ENCODE data around the gene C18orf63.

Gene C18orf63

DNA sequence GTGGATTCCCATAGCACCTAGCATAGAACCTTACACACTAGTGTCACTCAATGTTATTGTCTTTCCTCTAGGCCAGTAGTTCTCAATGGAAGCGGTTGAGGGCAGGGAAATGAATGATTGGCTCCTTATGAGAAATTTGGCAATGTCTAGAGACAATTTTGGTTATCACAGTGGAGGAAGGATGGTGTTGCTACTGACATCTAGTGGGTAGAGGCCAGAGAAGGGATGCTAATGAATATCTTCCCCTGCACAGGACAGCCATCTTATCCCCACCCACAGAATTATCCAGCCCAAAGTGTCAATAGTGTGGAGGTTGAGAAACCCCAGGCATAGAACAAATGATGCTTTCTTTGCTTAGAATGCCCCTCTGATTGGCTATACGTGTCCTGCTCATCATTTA, 15.8 kb downstream of the C18orf63 start:
- DNase-seq: no peak

DNA sequence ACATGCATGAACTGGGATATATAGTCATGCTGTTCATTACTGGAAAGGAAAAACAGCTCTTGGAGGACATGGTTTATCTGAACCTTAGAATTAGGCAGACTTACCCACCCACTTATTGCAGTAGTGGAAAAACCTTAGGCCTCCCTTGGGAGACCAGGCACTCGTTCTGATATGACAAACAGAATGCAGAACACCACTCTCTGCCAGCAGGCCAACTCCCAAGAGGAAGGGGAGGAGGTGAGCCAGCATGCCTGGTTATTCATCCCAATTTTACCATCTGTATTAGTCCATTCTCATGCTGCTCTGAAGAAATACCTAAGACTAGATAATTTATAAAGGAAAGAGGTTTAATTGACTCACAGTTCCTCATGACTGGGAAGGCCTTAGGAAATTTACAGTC, 17.5 kb downstream of the C18orf63 start:
- no peak for DNase-seq

DNA sequence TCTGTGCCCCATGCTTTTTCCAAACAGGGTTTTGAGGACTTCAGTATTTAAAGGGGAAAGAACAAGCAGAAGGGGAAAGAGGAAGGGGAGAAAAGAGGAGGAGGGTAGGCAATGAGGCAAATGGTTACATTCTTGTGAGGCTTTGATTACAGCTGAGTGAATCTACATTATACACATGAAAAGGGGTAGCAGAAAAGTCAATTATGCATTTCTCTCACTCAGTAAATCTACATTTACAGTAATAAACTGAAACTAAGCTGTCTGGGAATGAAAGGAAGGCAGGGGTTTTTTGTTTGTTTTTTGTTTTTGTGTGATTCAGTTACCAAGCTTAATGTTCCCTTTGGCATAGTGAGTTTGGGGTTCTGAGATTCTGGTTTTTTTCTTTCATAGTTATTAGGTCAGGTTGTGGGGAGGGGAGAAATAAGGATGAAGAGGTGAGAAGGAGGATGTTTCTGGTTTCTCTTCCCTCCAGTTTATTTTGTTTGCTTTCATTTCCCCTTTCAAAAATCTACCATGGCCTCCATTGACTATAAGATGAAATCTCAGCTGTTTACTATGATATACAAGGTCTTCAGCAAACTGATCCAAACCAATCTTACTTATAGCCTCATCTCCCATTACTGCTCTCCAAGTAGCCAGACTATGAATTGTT, 18.7 kb downstream of the C18orf63 start:
- DNase-seq: no peak

DNA sequence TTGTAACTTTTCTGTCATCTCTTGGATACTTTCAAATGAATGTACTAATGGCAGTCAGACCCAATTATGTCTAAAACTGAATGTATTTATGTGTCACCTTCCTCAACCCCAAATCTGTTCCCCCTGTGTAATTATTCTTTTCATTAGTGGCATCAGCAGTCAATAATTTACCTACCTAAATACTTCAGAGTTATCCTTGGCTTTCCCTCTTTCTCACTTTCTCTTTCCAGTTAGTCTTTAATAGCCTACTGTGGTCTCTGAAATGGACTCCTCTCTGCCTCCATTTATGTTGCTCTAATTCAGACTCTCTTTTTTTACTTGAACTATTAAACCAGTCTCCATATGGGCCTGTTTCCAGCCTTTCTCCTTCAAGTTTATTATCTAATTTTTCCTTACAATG, 21.0 kb downstream of the C18orf63 start:
- DNase-seq: no peak

GRCh38 chr18:74337155-74337911, 21.7 kb downstream of the C18orf63 start:
- no peak for DNase-seq

DNA sequence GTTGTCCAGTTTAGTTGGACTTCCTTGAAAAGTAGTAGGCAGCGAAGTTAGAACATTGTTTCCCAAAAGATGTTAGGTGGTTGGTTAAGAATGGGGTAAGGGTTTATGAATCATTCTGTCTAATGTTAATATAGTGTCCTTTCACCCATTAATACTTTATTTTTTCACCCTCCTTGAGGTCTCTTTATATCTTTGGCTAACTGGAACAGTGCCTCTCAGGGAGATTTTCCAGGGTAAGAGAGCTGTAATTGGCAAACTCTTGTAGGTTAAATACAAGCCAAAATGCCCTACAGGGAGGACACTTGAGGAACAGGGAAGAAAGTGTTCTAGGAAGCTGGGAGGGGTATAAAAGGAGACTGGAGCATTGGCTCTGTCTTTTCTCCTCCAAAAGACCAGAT, 22.3 kb downstream of the C18orf63 start:
- DNase-seq: no peak

GRCh38 chr18:74342416-74343043, 26.9 kb downstream of the C18orf63 start:
- DNase-seq: peak in 2 of 6 experiments; percentile 42 to 47

DNA sequence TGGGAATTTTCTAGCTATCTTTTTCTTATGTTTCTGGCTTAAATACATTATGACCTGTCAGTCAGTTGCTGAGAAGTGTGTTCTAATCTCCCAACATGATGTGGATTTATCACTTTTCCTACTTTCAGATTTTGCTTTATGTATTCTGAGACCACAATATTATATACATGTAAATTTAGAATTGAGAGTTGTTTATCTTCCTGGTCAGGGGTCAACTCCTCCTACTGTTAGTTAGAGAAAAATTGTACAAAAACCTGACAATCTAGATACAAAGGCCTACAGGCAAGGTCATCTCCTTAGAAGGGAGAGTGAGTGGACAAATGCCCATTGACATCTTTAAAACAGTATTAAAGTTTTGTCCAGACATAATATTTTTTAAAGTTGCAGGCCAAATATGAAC, 30.6 kb downstream of the C18orf63 start:
- no peak for DNase-seq

- no peak for DNase-seq
Measured at GRCh38 chr18:74348581-74348980, 32.9 kb downstream of the C18orf63 start.

DNA sequence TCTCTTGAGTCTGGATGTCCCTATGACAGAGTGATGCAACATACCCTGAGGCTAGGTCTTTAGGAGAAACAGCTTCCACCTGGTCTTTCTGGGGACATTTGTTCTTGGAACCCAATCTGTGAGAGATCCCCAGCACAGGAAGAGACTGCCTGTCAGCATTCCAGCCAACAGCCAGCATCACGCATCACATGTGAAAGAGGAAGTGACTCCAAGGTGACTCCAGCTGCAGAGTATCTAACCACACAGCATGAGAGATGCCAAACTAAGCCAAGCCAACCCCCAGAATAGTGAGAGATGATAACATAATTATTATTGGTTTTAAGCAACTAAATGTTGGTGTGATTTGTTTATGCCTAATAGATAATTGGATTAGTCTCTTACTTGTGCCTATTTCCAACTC, 35.7 kb downstream of the C18orf63 start:
- no peak for DNase-seq

DNA sequence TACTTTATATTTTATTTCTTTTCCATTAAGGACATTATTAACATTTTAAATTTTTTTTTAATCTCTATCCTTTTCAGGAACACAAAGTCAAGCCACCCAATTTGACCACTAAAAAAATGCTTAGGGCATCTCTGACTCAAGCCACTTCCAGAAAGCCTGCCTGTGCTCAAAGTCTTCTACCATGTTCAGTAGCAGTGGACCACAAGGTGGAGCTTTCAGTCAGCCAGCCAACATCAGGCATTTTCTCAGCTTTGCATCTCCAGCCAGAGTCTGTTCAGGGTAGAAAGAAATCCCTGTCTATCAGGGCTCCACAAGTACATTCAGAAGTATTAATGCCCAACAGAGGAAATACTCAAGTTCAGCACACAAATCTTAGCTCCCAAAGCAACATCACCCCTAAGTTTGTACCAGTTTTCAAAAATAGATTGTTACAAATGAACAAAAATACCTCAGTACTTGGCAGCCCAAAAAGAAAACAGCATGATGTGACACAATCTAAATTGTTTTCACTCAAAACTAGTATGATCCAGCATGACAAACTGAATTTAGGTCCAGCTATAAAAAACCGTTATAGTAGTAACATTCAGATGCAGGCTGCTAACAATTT, 37.6 kb downstream of the C18orf63 start:
- DNase-seq: peak; percentile 26 to 74 (median 50)

DNA sequence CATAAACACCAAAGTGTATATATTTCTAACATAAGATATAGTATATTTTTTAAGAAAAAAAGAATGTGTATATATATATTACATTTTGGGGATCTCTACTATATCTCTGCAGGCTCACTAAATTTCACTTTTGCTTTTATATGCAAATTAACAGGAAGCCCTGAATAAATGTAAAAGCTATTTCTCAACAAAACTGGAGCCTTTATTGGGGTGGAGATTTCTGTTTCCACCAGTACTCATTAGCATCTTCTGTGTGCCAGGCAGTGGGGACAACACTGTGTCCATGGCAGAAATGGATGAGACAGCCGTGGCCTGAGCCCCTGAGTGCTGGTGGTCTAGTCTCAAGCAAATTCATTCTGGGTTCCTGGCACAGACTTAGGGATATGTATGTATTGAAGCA, 41.3 kb downstream of the C18orf63 start:
- DNase-seq: no peak

DNA sequence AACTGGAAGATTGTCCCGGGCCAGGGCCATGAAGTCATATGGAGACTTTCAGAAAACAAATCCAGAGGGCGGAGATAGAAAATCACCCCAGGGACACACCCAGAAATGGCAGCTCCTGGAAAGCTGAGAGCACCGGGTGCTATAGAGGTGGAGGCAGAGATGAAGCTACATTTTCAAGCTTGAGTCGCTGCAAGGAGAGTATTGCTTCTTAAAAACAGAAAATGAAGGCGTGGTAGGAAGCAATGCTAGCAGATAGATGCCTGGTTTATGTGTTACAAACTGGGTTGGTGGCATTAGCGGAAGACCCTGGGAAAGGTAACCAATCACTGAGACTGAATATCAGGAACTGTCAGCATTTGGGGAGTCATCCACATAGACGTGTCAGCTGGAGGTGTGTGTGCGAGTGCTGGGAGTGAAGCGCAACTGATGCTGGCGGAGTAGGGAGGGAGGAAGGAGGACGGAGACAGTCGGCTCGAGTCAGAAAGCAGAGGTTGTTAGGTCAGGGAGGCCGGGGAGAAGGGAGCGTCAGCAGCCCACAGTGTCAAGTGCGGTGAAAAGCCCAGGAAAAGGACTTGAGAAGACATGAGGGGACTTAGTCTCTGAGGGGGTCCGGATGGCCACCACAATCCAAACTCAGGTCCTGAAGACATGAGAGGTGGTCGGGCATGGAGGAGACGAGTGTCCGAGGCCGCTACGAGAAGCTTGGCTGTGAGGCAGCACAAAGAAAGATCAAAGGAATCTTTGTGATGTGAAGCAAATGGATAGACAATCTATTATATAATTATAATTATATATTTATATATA, 45.4 kb downstream of the C18orf63 start:
- peak in 1 of 6 experiments; percentile 6 for DNase-seq

DNA sequence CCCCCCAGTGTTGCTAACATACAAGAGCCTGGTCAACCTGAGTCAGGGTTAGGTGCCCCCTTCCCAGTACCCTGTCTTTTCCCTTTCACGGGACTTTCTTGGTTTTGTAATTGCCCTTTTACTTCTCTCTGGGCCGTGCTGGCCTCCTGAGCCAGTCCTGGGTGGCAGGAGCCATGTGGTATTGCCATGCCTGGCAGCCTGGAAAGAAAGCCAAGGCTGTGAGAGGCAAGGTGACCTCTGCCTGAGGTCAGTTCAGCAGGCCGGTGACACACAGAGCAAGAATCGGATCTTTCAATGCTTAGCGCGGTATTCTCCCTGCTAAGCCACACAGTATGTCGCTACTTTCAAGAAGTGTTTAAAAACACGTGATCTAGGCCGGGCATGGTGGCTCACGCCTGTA, 52.3 kb downstream of the C18orf63 start:
- DNase-seq: no peak

GRCh38 chr18:74368901-74369705, 53.5 kb downstream of the C18orf63 start:
- peak in 2 of 6 experiments; percentile 3 to 6 for DNase-seq

GRCh38 chr18:74370115-74370514, 54.5 kb downstream of the C18orf63 start:
- DNase-seq: no peak

- DNase-seq: peak; percentile 13 to 95 (median 70)
Measured at GRCh38 chr18:74373428-74373827, 57.8 kb downstream of the C18orf63 start.

GRCh38 chr18:74375999-74376398, 60.4 kb downstream of the C18orf63 start:
- DNase-seq: no peak

DNA sequence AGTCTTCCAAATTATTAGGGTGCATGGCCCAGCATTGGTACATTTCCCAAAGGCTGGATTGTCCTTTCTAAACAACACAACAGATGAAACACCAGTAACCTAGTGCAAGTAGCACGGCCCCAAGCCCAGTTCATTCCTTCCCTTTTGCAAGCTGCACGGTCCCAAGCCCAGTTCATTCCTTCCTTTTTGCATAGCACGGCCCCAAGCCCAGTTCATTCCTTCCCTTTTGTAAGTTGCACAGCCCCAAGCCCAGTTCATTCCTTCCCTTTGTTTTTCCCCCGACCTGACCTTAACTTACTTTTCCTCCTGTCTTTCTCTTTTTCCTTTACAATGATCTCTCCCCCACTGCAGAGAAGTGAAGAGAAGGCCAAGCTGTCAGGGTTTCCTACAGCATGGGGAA, 60.9 kb downstream of the C18orf63 start:
- no peak for DNase-seq

- no peak for DNase-seq
Measured at GRCh38 chr18:74377776-74378175, 62.1 kb downstream of the C18orf63 start.

DNA sequence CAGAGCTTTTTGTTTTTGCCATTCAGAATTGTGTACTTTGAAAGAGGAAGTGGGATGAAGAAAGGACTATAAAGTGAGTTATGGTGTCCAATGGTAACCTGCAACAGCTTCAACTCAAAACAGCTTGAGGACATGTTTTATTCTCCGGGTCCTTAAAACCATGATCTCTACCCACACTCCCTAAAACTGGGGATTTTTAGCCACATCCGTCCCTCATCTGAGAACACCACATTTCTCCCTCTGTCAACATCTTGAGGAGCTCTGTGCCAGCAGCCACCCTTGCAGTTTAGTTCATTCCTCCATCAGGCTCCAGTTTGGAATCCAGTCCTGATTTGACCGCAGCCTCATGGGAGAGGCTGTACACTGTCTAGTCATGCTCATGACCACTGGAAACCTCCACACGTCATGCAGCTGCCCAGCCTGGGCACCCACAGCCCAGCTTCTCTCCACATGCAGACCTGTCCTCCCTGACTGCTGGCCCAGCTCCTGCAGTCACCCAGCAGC, 62.6 kb downstream of the C18orf63 start:
- DNase-seq: peak in 4 of 6 experiments; percentile 5 to 76 (median 73)

DNA sequence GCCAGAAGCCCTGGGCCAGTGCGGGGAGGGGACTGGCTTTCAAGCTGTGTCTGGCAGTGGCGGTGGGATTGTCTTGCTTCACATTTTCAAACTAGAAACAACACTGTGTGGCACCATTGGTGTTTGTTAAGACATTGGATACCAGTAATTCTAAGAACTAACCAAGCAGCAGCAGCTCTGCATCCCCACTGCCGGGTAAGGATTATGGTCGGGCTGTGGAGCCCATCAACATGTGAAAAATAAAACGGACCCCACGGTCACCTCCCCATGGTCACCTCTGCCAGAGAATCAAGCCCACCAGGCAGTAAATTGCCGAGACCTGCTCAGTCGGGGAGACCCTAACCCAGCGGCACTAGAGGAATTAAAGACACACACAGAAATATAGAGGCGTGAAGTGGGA, 65.3 kb downstream of the C18orf63 start:
- DNase-seq: no peak
